Effector CD8-positive, alpha-beta T cell (primary cell): ENCODE measurements around the gene ZNF641.
"Not testable (repeated sequence)": the region's sequence is repeated elsewhere in the genome, so short reads cannot be mapped to it uniquely, and the experiment has no call there.

Experiments
- DNase-seq: peaks from one replicate; lab custom pipeline; 2025; lab: John Stamatoyannopoulos, UW

Gene ZNF641

GRCh38 chr12:48334808-48335207 is 15.9 kb downstream of the ZNF641 start:
- DNase-seq: no peak

GRCh38 chr12:48333680-48334079 is 17.0 kb downstream of the ZNF641 start:
- not testable (repeated sequence) for DNase-seq

GRCh38 chr12:48331399-48331798 is 19.3 kb downstream of the ZNF641 start:
- no peak for DNase-seq

GRCh38 chr12:48329199-48329939 is 21.4 kb downstream of the ZNF641 start:
- DNase-seq: no peak

GRCh38 chr12:48316491-48316890 is 34.2 kb downstream of the ZNF641 start:
- DNase-seq: no peak

GRCh38 chr12:48311313-48311712 is 39.4 kb downstream of the ZNF641 start:
- no peak for DNase-seq

GRCh38 chr12:48307269-48307668 is 43.5 kb downstream of the ZNF641 start:
- DNase-seq: no peak

GRCh38 chr12:48305190-48305589 is 45.5 kb downstream of the ZNF641 start:
- no peak for DNase-seq

GRCh38 chr12:48302161-48302911 is 48.4 kb downstream of the ZNF641 start:
- no peak for DNase-seq

GRCh38 chr12:48300774-48301173 is 49.9 kb downstream of the ZNF641 start:
- no peak for DNase-seq

GRCh38 chr12:48296586-48297282 is 54.0 kb downstream of the ZNF641 start:
- peak; percentile 3 for DNase-seq

- no peak for DNase-seq
Measured at GRCh38 chr12:48292040-48292439, 58.7 kb downstream of the ZNF641 start.

GRCh38 chr12:48291511-48291910 is 59.2 kb downstream of the ZNF641 start:
- DNase-seq: no peak

GRCh38 chr12:48288387-48289268 is 62.1 kb downstream of the ZNF641 start:
- no peak for DNase-seq
